ENCODE data around the gene CCDC159. TPM values are rescaled to one million over a fixed set of nuclear protein-coding genes. Genes with fewer than 3 reads are reported as not detected.

Gene CCDC159
- total RNA-seq, 1 experiment from 2014 or later = 6.8 TPM

DNA sequence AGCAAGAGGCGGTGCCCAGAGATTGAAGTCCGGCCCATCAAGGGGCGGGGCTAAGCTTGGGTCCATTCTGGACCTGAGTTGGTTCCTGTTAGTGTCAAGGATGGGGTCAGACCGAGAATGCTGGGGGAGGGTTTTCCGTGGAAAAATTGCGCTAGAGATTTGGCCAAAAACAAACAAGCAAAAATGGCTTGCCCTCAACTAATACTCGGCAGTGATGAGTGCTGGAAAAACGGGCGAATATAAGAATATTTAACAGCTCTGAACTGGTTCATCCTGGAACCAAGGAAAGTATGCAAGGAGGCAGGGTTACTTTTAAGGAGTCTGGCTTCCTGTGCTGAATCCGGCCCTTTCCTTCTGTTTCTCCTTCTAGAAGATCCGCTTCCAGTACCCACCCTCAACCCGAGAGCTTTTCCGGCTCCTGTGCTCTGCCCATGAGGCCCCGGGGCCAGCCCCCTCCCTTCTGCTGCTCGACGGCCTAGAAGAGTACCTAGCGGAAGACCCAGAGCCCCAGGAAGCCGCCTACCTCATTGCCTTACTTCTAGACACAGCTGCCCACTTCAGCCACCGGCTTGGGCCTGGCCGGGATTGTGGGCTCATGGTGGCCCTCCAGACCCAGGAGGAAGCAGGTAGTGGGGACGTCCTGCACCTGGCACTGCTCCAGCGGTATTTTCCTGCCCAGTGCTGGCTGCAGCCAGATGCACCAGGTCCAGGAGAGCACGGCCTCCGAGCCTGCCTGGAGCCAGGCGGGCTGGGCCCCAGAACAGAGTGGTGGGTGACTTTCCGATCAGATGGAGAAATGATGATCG, 29.0 kb downstream of the CCDC159 start:
- H3K36me3 Mint-ChIP-seq = peaks cover 10% of the 10 kb centered on the region
- peaks cover 3% of the 10 kb centered on the region; the same call in 1 of the 2 replicates for H3K27me3 Mint-ChIP-seq (ENCODE audit: low read depth)
- TF ChIP-seq ZNF423 (CRISPR knock-in tag; IDR thresholded peaks at IDR 0.05) (no peak), ZBTB21 (CRISPR knock-in tag; IDR thresholded peaks at IDR 0.05; ENCODE audit: borderline replicate concordance) (no peak), FOXP1 (CRISPR knock-in tag; IDR thresholded peaks at IDR 0.05; ENCODE audit: borderline replicate concordance) (peak; percentile 70; the same call in 1 of the 2 replicates), CREM (CRISPR knock-in tag; IDR thresholded peaks at IDR 0.05) (0 out of 2 replicates have a peak, but pooled peaks have one; percentile 20), GABPB1 (CRISPR knock-in tag; IDR thresholded peaks at IDR 0.05) (no peak; the same call in 1 of the 2 replicates)
- TF ChIP-seq, protein P1, sequence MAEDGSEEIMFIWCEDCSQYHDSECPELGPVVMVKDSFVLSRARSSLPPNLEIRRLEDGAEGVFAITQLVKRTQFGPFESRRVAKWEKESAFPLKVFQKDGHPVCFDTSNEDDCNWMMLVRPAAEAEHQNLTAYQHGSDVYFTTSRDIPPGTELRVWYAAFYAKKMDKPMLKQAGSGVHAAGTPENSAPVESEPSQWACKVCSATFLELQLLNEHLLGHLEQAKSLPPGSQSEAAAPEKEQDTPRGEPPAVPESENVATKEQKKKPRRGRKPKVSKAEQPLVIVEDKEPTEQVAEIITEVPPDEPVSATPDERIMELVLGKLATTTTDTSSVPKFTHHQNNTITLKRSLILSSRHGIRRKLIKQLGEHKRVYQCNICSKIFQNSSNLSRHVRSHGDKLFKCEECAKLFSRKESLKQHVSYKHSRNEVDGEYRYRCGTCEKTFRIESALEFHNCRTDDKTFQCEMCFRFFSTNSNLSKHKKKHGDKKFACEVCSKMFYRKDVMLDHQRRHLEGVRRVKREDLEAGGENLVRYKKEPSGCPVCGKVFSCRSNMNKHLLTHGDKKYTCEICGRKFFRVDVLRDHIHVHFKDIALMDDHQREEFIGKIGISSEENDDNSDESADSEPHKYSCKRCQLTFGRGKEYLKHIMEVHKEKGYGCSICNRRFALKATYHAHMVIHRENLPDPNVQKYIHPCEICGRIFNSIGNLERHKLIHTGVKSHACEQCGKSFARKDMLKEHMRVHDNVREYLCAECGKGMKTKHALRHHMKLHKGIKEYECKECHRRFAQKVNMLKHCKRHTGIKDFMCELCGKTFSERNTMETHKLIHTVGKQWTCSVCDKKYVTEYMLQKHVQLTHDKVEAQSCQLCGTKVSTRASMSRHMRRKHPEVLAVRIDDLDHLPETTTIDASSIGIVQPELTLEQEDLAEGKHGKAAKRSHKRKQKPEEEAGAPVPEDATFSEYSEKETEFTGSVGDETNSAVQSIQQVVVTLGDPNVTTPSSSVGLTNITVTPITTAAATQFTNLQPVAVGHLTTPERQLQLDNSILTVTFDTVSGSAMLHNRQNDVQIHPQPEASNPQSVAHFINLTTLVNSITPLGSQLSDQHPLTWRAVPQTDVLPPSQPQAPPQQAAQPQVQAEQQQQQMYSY (CRISPR knock-in tag; IDR thresholded peaks at IDR 0.05) = peak; percentile 77; the same call in 1 of the 2 replicates
- TF ChIP-seq, protein P2, sequence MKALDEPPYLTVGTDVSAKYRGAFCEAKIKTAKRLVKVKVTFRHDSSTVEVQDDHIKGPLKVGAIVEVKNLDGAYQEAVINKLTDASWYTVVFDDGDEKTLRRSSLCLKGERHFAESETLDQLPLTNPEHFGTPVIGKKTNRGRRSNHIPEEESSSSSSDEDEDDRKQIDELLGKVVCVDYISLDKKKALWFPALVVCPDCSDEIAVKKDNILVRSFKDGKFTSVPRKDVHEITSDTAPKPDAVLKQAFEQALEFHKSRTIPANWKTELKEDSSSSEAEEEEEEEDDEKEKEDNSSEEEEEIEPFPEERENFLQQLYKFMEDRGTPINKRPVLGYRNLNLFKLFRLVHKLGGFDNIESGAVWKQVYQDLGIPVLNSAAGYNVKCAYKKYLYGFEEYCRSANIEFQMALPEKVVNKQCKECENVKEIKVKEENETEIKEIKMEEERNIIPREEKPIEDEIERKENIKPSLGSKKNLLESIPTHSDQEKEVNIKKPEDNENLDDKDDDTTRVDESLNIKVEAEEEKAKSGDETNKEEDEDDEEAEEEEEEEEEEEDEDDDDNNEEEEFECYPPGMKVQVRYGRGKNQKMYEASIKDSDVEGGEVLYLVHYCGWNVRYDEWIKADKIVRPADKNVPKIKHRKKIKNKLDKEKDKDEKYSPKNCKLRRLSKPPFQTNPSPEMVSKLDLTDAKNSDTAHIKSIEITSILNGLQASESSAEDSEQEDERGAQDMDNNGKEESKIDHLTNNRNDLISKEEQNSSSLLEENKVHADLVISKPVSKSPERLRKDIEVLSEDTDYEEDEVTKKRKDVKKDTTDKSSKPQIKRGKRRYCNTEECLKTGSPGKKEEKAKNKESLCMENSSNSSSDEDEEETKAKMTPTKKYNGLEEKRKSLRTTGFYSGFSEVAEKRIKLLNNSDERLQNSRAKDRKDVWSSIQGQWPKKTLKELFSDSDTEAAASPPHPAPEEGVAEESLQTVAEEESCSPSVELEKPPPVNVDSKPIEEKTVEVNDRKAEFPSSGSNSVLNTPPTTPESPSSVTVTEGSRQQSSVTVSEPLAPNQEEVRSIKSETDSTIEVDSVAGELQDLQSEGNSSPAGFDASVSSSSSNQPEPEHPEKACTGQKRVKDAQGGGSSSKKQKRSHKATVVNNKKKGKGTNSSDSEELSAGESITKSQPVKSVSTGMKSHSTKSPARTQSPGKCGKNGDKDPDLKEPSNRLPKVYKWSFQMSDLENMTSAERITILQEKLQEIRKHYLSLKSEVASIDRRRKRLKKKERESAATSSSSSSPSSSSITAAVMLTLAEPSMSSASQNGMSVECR (CRISPR knock-in tag; IDR thresholded peaks at IDR 0.05; ENCODE audit: borderline replicate concordance) = no peak
- TF ChIP-seq, protein P3, sequence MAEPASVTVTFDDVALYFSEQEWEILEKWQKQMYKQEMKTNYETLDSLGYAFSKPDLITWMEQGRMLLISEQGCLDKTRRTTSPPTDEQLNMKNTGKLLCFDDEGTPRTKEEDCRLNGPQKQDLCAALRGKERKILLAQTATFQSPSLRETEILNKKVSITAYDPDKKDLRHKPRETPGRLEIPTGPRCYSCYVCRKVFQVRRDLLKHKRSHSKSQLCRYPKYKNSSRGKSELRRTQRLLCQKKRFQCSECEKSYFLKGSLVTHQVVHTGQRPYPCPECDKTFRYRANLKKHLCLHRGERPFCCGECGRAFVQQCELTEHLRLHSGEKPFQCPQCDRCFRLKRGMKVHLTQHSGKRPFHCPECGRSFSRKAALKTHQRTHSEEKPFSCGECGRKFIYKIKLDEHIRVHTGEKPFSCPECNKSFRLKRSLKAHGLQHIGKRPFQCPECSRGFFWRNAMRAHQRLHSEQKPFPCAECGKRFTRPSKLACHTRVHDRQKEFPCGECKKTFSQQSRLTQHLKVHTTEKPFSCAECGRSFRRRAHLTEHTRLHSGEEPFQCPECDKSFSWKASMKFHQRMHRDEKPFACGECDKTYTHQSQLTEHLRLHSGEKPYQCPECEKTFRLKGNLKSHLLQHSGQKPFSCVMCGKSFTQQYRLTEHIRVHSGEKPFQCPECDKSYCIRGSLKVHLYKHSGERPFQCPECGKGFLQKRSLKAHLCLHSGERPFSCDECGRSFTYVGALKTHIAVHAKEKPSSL (CRISPR knock-in tag; conservative IDR thresholded peaks at IDR 0.05) = no peak
- TF ChIP-seq, protein P4, sequence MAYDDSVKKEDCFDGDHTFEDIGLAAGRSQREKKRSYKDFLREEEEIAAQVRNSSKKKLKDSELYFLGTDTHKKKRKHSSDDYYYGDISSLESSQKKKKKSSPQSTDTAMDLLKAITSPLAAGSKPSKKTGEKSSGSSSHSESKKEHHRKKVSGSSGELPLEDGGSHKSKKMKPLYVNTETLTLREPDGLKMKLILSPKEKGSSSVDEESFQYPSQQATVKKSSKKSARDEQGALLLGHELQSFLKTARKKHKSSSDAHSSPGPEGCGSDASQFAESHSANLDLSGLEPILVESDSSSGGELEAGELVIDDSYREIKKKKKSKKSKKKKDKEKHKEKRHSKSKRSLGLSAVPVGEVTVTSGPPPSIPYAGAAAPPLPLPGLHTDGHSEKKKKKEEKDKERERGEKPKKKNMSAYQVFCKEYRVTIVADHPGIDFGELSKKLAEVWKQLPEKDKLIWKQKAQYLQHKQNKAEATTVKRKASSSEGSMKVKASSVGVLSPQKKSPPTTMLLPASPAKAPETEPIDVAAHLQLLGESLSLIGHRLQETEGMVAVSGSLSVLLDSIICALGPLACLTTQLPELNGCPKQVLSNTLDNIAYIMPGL (CRISPR knock-in tag; IDR thresholded peaks at IDR 0.05) = peak; percentile 42; the same call in 1 of the 2 replicates
- H3K4me3 Mint-ChIP-seq = no peak overlapping the region
- ChIA-PET CTCF (interaction anchor here (0.6 to 4.6 kb wide), 27 partner anchors 8 to 325 kb away, joined by 3 to 59 read pairs (median 6); partner anchors contain the start of genes CCDC159, CNN1, ECSIT and EPOR), POLR2A (interaction anchor here (0.5 to 3.1 kb wide), 10 partner anchors 8 to 143 kb away, joined by 3 to 16 read pairs (median 5); partner anchors contain the start of genes CCDC159, EPOR, RAB3D and RGL3)
- H3K4me1 Mint-ChIP-seq = peaks cover 24% of the 10 kb centered on the region
- peak; percentile 63 for DNase-seq (ENCODE audit: low spot score)
- H3K9me3 Mint-ChIP-seq = peaks cover 3% of the 10 kb centered on the region; the same call in 1 of the 2 replicates
- ATAC-seq = peak; percentile 11
- H3K27ac Mint-ChIP-seq = no peak overlapping the region; the same call in 1 of the 2 replicates
